GM21825 (cell line): ENCODE data around the gene ATP23.
A peak's percentile ranks its signal among the peaks of the same experiment; 100 is the strongest.

ENCODE experiments used
- ATAC-seq: cut with Tn5 transposase; IDR thresholded peaks from one replicate; pipeline ENCODE4 v1.9.1; 2021; ENCODE audit warnings: mild to moderate bottlenecking, moderate library complexity; ENCODE audit not compliant: unreplicated experiment

ATP23 gene, protein sequence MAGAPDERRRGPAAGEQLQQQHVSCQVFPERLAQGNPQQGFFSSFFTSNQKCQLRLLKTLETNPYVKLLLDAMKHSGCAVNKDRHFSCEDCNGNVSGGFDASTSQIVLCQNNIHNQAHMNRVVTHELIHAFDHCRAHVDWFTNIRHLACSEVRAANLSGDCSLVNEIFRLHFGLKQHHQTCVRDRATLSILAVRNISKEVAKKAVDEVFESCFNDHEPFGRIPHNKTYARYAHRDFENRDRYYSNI

DNA sequence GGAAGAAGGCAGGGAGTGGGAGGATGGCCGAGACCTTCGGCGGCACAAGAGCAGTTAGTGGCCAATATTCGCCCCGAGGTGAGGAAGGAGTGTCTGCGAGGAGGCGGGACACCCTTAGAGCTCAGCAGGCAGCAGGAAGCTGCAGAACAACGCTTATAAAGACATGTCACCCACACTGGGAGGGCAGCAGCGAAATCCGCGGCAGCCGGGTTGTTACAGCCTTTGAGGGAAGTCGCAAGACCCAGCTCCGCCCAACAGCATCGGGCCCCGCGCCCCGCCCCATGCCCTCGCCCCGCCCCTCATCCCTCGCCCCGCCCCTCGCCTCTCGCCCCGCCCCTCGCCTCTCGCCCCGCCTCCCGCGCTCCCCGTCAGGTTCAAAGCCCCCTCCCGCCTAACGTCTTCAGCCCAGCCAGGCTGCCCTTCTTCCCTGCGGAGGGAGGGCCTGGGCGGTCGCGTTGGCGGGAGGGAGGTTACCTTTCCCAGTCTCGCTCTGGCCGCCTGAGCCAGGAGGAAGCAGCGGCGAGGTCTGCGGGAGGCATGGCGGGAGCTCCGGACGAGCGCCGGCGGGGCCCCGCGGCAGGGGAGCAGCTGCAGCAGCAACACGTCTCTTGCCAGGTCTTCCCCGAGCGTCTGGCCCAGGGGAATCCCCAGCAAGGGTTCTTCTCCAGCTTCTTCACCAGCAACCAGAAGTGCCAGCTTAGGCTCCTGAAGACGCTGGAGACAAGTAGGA, at the start of gene ATP23:
ATP23 (plus strand) TSS at position 403 of the 730 bp plus-strand sequence; CDS start at position 538, 135 bp downstream.
- ATAC-seq: peak; percentile 85

GRCh38 chr12:57892232-57892972, 49.0 kb upstream of the ATP23 start:
- ATAC-seq: no peak

- ATAC-seq: no peak
These were observed 47.7 kb upstream of the ATP23 start for GRCh38 chr12:57893431-57894353.

- ATAC-seq: no peak
These were observed 46.7 kb upstream of the ATP23 start for GRCh38 chr12:57894399-57895292.

DNA sequence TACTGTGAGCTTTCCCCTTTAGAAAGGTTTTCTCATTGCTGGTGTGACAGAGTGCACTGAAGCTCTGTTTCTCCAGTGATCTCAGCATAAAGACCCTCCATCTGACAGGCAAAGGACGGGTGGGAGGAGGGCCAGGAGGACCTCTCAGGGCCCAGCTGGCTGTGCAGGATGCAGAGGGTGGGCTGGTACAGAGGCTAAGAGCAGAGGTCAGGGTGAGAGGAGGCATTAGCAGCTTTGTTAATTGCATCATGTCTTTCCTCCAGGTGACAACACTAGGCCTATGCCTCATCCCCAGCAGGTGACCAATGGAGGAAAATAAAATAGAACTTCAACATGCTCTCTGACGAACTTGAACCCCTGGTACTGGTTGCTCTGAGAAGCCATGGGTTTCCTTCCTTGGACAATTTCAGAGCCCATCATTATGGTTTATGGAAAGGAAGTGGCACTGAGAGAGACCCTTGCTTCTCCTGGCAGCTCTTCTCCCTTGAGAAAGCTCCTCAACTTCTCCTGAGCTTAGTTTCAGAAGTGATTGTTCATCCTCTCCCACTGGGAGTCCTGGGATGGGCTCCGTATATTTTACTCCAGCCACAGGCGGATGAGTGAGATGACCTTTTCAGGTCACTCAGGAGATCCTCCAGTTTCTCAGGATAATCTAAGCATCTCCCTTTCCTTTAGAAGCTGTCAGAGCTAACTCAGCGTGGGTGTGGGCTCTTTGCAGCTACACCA, 45.8 kb upstream of the ATP23 start:
- no peak for ATAC-seq

GRCh38 chr12:57896115-57896433, 45.3 kb upstream of the ATP23 start:
- ATAC-seq: no peak

GRCh38 chr12:57896434-57897201, 44.7 kb upstream of the ATP23 start:
- no peak for ATAC-seq

GRCh38 chr12:57897286-57897974, 43.9 kb upstream of the ATP23 start:
- ATAC-seq: no peak

- ATAC-seq: peak; percentile 27
These were observed 42.9 kb upstream of the ATP23 start for GRCh38 chr12:57898308-57898970.

DNA sequence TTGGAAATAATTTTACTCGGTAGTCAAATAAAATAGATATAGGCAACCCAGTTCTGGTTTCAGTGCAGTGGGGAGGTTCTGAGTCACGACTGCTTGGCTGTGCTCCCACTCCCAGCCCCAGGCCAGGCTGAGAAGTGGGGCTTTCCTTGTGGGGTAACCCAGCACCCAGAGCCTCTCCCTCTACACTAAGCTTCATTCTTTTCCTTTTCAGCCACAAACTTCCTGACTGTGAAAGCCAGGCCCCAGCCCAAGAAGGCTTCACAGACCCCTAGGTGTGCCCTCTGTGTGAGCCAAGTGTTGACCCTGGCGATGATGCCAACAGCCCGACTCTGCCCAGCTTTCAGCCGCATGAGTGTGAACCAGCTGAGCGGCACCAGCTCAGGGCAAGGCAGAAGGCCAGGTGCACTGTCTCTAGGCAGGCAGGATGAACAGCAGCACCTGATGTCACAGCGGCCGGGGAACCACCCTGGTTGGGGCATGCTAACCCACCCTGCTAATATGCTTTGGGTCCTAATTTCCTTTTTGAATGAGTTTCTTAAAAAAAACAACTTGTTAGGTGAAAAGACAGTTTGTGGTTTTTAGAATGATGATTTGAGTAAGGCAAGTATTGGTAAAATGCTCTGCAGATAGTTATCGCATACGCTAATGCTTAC, 42.2 kb upstream of the ATP23 start:
- peak; percentile 86 for ATAC-seq

- ATAC-seq: no peak
These were observed 38.8 kb upstream of the ATP23 start for GRCh38 chr12:57902478-57902969.

- no peak for ATAC-seq
These were observed 36.9 kb upstream of the ATP23 start for GRCh38 chr12:57904426-57904825.

- ATAC-seq: peak; percentile 94
These were observed 36.2 kb upstream of the ATP23 start for GRCh38 chr12:57904848-57905811.

GRCh38 chr12:57905812-57906475, 35.4 kb upstream of the ATP23 start:
- ATAC-seq: no peak

GRCh38 chr12:57906821-57907220, 34.5 kb upstream of the ATP23 start:
- no peak for ATAC-seq
